Astrocyte (in vitro differentiated cells and primary cell): Measurements from ENCODE around the gene C1orf174. TPM values are rescaled to one million over a fixed set of nuclear protein-coding genes. Genes with fewer than 3 reads are reported as not detected.

Experiments
- DNase-seq: peaks from one replicate; pipeline ENCODE4 v3.0.0-alpha.2; 2010; ENCODE audit warnings: low read depth
- FAIRE-seq: peaks from 2 replicates; lab custom pipeline; 2011; peaks lifted over from hg19 to GRCh38; lab: Jason Lieb, UNC
- H2AFZ ChIP-seq: 2 replicates; pipeline ENCODE4 v1.6.0; 2012; ENCODE audit warnings: low read depth, low read length, inconsistent platforms
- H3K27ac ChIP-seq: 2 replicates; pipeline ENCODE4 v1.5.1; 2011; ENCODE audit warnings: low read depth, low read length, inconsistent platforms
- H3K27me3 ChIP-seq: 2 replicates; pipeline ENCODE4 v1.6.0; 2011; ENCODE audit warnings: low read length, inconsistent platforms; ENCODE audit not compliant: insufficient read depth
- H3K36me3 ChIP-seq: 2 replicates; pipeline ENCODE4 v1.5.1; 2011; ENCODE audit warnings: low read length, inconsistent platforms; ENCODE audit not compliant: insufficient read depth
- H3K4me1 ChIP-seq: 2 replicates; pipeline ENCODE4 v1.5.1; 2011; ENCODE audit warnings: low read length, inconsistent platforms; ENCODE audit not compliant: insufficient read depth
- H3K4me2 ChIP-seq: 2 replicates; pipeline ENCODE4 v1.6.0; 2012; ENCODE audit warnings: low read length, inconsistent platforms
- H3K4me3 ChIP-seq: 2 replicates; pipeline ENCODE4 v1.5.1; 2011; ENCODE audit warnings: low read depth, mild to moderate bottlenecking, low read length, inconsistent platforms; ENCODE audit not compliant: insufficient read depth
- H3K79me2 ChIP-seq: 2 replicates; pipeline ENCODE4 v1.6.0; 2012; ENCODE audit warnings: mild to moderate bottlenecking, low read length, inconsistent platforms; ENCODE audit not compliant: insufficient read depth
- H3K9ac ChIP-seq: 2 replicates; pipeline ENCODE4 v1.6.0; 2012; ENCODE audit warnings: mild to moderate bottlenecking, low read length, inconsistent platforms
- H3K9me3 ChIP-seq: 2 replicates; pipeline ENCODE4 v1.5.1; 2012; ENCODE audit warnings: low read depth, mild to moderate bottlenecking, low read length, inconsistent platforms; ENCODE audit not compliant: insufficient read depth
- H4K20me1 ChIP-seq: 2 replicates; pipeline ENCODE4 v1.6.0; 2012; ENCODE audit warnings: low read length, inconsistent platforms; ENCODE audit not compliant: insufficient read depth
- H3K27ac Mint-ChIP-seq: one replicate; pipeline ENCODE4 v1.8.0; 2021; ENCODE audit warnings: mild to moderate bottlenecking, mixed read lengths; ENCODE audit not compliant: unreplicated experiment
- H3K27me3 Mint-ChIP-seq: one replicate; pipeline ENCODE4 v1.8.0; 2021; ENCODE audit warnings: low read depth, mixed read lengths; ENCODE audit not compliant: unreplicated experiment
- H3K36me3 Mint-ChIP-seq: one replicate; pipeline ENCODE4 v1.8.0; 2021; ENCODE audit warnings: low read depth, mixed read lengths; ENCODE audit not compliant: unreplicated experiment
- H3K4me1 Mint-ChIP-seq: one replicate; pipeline ENCODE4 v1.8.0; 2021; ENCODE audit warnings: low read depth, mixed read lengths; ENCODE audit not compliant: unreplicated experiment
- H3K4me3 Mint-ChIP-seq: one replicate; pipeline ENCODE4 v1.8.0; 2021; ENCODE audit warnings: mild to moderate bottlenecking, moderate library complexity, mixed read lengths; ENCODE audit not compliant: unreplicated experiment
- H3K9me3 Mint-ChIP-seq: one replicate; pipeline ENCODE4 v1.8.0; 2021; ENCODE audit warnings: mild to moderate bottlenecking, mixed read lengths; ENCODE audit not compliant: unreplicated experiment
- EZH2 ChIP-seq: IDR thresholded peaks from 2 replicates; pipeline ENCODE4 v1.6.1; 2012; ENCODE audit warnings: mild to moderate bottlenecking, low read length, inconsistent platforms; ENCODE audit not compliant: insufficient read depth
- total RNA-seq: library from RNA; stranded (reverse); gene quantifications from 2 replicates; pipeline ENCODE4 v1.2.1, GENCODE V29; 2021
- TF ChIP-seq, protein P1 (sequence below): IDR thresholded peaks from 2 replicates; pipeline ENCODE4 v1.5.1; 2011; ENCODE audit warnings: low read depth, mild to moderate bottlenecking, inconsistent platforms, low read length, moderate library complexity; ENCODE audit not compliant: insufficient read depth

C1orf174 gene
- total RNA-seq, 1 donor from 2014 or later: 26.1 TPM

DNA sequence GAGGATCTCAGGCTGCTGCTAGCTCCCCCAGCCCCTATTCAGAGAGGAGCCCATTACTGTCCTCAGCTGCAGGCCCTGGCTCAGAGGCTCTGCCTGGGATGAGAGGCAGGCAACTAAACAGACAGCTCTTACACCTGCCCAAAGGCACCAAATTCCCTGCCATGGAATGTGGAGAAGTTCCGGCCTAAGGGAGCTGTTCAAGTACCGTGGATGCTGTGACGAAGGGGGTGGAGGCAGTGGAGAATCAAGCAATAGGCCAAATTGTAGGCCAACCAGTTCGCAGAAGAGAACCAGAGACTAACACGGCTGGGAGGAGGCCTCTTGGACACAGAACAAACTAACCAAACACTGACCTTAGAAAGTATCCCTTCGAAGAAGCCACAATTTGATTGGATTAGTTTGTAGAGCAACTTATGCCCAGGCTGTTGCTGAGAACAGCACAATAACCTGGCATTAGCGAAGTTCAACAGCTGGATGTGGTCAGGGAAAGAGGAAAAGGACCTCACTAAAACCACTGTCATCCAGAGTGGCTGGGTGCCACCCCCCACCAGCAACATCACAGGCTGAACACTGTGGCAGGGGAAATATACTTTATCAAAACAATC, 3.6 kb downstream of the C1orf174 start:
- Mint-ChIP-seq H3K4me1 (peaks cover 20% of the 10 kb centered on the region), H3K27me3 (no peaks in the 10 kb centered on the region), H3K27ac (no peak overlapping the region), H3K36me3 (peaks cover 7% of the 10 kb centered on the region), H3K4me3 (no peak overlapping the region), H3K9me3 (peaks cover 6% of the 10 kb centered on the region)
- peaks cover 5% of the 10 kb centered on the region for H3K4me1 ChIP-seq
- no peak overlapping the region for H3K4me2 ChIP-seq
- H3K79me2 ChIP-seq: peaks cover 77% of the 10 kb centered on the region
- DNase-seq: no peak
- no peak overlapping the region for H3K9ac ChIP-seq
- no peak overlapping the region for H3K27ac ChIP-seq
- H3K36me3 ChIP-seq: no peaks in the 10 kb centered on the region
- no peaks in the 10 kb centered on the region for H3K9me3 ChIP-seq
- FAIRE-seq: no peak
- H3K27me3 ChIP-seq: no peaks in the 10 kb centered on the region
- no peak overlapping the region for H2AFZ ChIP-seq
- peaks cover 52% of the 10 kb centered on the region for H4K20me1 ChIP-seq
- no peak for TF ChIP-seq EZH2
- TF ChIP-seq, protein P1, sequence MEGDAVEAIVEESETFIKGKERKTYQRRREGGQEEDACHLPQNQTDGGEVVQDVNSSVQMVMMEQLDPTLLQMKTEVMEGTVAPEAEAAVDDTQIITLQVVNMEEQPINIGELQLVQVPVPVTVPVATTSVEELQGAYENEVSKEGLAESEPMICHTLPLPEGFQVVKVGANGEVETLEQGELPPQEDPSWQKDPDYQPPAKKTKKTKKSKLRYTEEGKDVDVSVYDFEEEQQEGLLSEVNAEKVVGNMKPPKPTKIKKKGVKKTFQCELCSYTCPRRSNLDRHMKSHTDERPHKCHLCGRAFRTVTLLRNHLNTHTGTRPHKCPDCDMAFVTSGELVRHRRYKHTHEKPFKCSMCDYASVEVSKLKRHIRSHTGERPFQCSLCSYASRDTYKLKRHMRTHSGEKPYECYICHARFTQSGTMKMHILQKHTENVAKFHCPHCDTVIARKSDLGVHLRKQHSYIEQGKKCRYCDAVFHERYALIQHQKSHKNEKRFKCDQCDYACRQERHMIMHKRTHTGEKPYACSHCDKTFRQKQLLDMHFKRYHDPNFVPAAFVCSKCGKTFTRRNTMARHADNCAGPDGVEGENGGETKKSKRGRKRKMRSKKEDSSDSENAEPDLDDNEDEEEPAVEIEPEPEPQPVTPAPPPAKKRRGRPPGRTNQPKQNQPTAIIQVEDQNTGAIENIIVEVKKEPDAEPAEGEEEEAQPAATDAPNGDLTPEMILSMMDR: no peak
- H3K4me3 ChIP-seq: no peak overlapping the region

DNA sequence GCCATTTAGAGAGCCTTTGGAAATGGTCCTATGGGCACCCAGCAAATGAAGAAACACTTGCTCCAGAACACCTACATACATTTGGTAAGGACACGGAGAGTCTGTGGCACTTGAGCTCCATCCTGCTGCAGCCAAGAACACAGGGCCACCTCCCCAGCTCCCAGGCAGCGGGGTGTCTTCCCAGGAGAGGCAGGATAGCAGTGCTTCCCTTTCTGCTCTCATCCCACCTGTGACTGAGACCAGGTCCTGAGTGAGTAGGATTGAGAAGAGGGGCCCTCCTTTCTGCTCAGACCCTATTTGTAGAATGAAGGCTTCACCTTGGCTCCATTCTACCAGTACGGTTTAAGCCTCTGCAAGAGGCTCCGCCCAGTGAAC, 4.1 kb downstream of the C1orf174 start:
- peaks cover 20% of the 10 kb centered on the region for H3K4me1 Mint-ChIP-seq
- no peak overlapping the region for H3K27ac Mint-ChIP-seq
- peaks cover 5% of the 10 kb centered on the region for H3K4me1 ChIP-seq
- FAIRE-seq: no peak
- H3K4me3 ChIP-seq: no peak overlapping the region
- DNase-seq: no peak
- H4K20me1 ChIP-seq: peaks cover 55% of the 10 kb centered on the region
- no peak overlapping the region for H3K4me3 Mint-ChIP-seq
- peaks cover 2% of the 10 kb centered on the region for H3K36me3 ChIP-seq
- TF ChIP-seq, protein P1: no peak
- TF ChIP-seq EZH2: no peak
- no peaks in the 10 kb centered on the region for H3K27me3 Mint-ChIP-seq
- peaks cover 6% of the 10 kb centered on the region for H3K9me3 Mint-ChIP-seq
- H3K9ac ChIP-seq: no peak overlapping the region
- H3K27me3 ChIP-seq: no peaks in the 10 kb centered on the region
- peaks cover 8% of the 10 kb centered on the region for H3K36me3 Mint-ChIP-seq
- H3K79me2 ChIP-seq: peaks cover 82% of the 10 kb centered on the region
- no peak overlapping the region for H3K4me2 ChIP-seq
- H3K27ac ChIP-seq: no peak overlapping the region
- no peaks in the 10 kb centered on the region for H3K9me3 ChIP-seq
- no peak overlapping the region for H2AFZ ChIP-seq

DNA sequence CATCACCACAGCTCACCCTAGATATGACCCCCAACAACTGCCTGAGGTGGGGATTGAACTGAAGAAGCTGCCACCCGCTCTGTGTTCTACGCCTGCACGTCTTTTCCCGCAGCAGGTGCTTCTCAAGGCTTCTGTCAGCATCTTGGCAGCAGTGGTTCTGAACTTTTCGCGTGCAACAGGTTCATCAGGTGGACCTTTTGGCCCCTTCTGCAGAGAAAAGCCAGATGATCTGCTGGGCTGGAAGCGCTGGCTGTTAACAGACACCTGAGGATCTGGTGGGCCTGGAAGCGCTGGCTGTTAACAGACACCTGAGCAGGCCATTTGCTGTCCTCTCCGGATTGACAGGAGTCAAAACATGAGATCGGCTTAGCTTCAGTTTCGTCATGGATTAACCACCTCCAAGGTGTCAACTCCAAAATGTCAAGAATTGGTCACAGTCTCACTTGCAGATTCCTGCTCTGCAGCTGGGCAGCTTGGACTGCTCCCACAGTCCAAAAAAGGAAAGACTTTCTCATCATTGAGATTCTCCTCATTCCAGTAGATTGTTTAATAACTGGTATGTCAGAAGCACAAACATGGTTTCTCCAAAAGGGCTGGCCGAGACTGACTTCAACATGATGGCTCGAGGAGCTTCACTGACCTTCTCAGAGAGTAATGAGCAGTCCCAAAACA, 4.7 kb downstream of the C1orf174 start:
- Histone ChIP-seq H3K4me1 (peaks cover 5% of the 10 kb centered on the region), H3K27me3 (no peaks in the 10 kb centered on the region), H3K9ac (no peak overlapping the region), H3K27ac (no peak overlapping the region), H4K20me1 (peaks cover 55% of the 10 kb centered on the region), H3K4me2 (no peak overlapping the region), H3K36me3 (peaks cover 7% of the 10 kb centered on the region), H3K9me3 (no peaks in the 10 kb centered on the region), H2AFZ (no peak overlapping the region), H3K4me3 (no peak overlapping the region), H3K79me2 (peaks cover 82% of the 10 kb centered on the region)
- FAIRE-seq (no peak), DNase-seq (peak; percentile 29)
- Mint-ChIP-seq H3K27me3 (no peaks in the 10 kb centered on the region), H3K36me3 (peaks cover 13% of the 10 kb centered on the region), H3K9me3 (peaks cover 6% of the 10 kb centered on the region), H3K27ac (no peak overlapping the region), H3K4me3 (no peak overlapping the region), H3K4me1 (peaks cover 20% of the 10 kb centered on the region)
- TF ChIP-seq, protein P1: no peak
- no peak for TF ChIP-seq EZH2
